ENCODE results near the gene SERTAD1.

Gene SERTAD1

GRCh38 chr19:40398417-40399131, 27.2 kb downstream of the SERTAD1 start:
- no peak for FAIRE-seq

- FAIRE-seq, result no peak
Observed at GRCh38 chr19:40397568-40397906, 28.3 kb downstream of the SERTAD1 start.

- FAIRE-seq, result no peak
Observed at GRCh38 chr19:40396886-40397567, 28.8 kb downstream of the SERTAD1 start.

- no peak for FAIRE-seq
Observed at GRCh38 chr19:40395956-40396355, 29.8 kb downstream of the SERTAD1 start.

GRCh38 chr19:40394816-40395210, 31.0 kb downstream of the SERTAD1 start:
- no peak for FAIRE-seq

GRCh38 chr19:40393894-40394815, 31.6 kb downstream of the SERTAD1 start:
- FAIRE-seq, result no peak

GRCh38 chr19:40392894-40393517, 32.8 kb downstream of the SERTAD1 start:
- no peak for FAIRE-seq

GRCh38 chr19:40392123-40392522, 33.7 kb downstream of the SERTAD1 start:
- no peak for FAIRE-seq

- FAIRE-seq, result no peak
Observed at GRCh38 chr19:40390084-40390742, 35.6 kb downstream of the SERTAD1 start, which contains the start of gene HIPK4. HIPK4 (minus strand) TSS chr19:40390181; CDS start chr19:40389902, 279 bp downstream.

- FAIRE-seq, result no peak
Observed at GRCh38 chr19:40389404-40390083, 36.2 kb downstream of the SERTAD1 start.

- no peak for FAIRE-seq
Observed at GRCh38 chr19:40388481-40388880, 37.3 kb downstream of the SERTAD1 start.

GRCh38 chr19:40387155-40387554, 38.6 kb downstream of the SERTAD1 start:
- no peak for FAIRE-seq

- no peak for FAIRE-seq
Observed at GRCh38 chr19:40383668-40384248, 42.0 kb downstream of the SERTAD1 start.

GRCh38 chr19:40381321-40381720, 44.5 kb downstream of the SERTAD1 start:
- no peak for FAIRE-seq

GRCh38 chr19:40380199-40381037, 45.4 kb downstream of the SERTAD1 start:
- FAIRE-seq, result no peak

- no peak for FAIRE-seq
Observed at GRCh38 chr19:40379446-40380198, 46.2 kb downstream of the SERTAD1 start.

- no peak for FAIRE-seq
Observed at GRCh38 chr19:40378509-40378908, 47.3 kb downstream of the SERTAD1 start.

- FAIRE-seq, result no peak
Observed at GRCh38 chr19:40377876-40378385, 47.9 kb downstream of the SERTAD1 start.

GRCh38 chr19:40376286-40376862, 49.4 kb downstream of the SERTAD1 start:
- FAIRE-seq, result no peak

Data from endometrium (tissue), 2 donors.